ENCODE data around the gene LPAR3. TPM values are rescaled to one million over a fixed set of nuclear protein-coding genes. Genes with fewer than 3 reads are reported as not detected.

LPAR3 gene
- total and polyA plus RNA-seq, 12 donors: 4.7 to 17.3 (median 10.7) TPM

DNA sequence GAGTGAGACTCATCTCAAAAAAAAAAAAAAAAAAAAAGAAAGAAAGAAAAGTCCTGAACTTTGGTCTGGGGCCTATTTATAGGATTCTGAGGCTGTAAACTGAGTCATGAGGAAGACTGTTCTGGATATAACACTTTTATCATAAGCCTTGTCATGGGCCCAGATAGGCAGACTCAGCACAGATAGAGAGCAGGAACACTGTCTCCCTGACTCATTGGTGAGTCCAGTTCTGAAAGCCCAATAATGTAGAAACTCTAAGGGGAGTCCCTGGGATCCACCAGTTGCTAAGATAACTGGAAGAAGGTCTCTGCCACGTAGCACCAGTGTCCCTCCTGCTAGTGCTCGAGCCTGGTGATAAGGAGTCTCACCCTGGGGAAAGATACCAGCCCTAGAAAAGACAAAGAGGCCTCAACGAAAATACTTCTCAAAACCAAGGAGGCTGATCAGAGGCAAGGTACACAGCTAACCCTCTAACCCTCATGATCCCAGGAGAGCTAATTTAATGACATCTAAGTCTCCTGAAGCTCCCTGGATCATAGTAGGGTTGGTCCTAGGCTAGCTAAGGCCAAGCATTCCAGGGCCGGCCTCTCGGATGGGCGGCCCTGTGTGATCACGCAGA, 43.5 kb downstream of the LPAR3 start:
- Histone ChIP-seq H3K27ac (no peak overlapping the region), H3K4me1 (peaks cover 0 to 20% (median 12%) of the 10 kb centered on the region in 9 donors), H3K36me3 (no peaks in the 10 kb centered on the region), H3K27me3 (no peaks in the 10 kb centered on the region), H3K4me3 (no peak overlapping the region), H3K9me3 (no peaks in the 10 kb centered on the region)
- 59% methylated on average over 7 of the region's 7 CpGs for WGBS, 2 donors
- TF ChIP-seq, protein P1, sequence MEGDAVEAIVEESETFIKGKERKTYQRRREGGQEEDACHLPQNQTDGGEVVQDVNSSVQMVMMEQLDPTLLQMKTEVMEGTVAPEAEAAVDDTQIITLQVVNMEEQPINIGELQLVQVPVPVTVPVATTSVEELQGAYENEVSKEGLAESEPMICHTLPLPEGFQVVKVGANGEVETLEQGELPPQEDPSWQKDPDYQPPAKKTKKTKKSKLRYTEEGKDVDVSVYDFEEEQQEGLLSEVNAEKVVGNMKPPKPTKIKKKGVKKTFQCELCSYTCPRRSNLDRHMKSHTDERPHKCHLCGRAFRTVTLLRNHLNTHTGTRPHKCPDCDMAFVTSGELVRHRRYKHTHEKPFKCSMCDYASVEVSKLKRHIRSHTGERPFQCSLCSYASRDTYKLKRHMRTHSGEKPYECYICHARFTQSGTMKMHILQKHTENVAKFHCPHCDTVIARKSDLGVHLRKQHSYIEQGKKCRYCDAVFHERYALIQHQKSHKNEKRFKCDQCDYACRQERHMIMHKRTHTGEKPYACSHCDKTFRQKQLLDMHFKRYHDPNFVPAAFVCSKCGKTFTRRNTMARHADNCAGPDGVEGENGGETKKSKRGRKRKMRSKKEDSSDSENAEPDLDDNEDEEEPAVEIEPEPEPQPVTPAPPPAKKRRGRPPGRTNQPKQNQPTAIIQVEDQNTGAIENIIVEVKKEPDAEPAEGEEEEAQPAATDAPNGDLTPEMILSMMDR (IDR thresholded peaks at IDR 0.05): no peak
- ATAC-seq: no peak
- no peak for DNase-seq
- intact Hi-C loops (cut with DNase I): no loop called here

DNA sequence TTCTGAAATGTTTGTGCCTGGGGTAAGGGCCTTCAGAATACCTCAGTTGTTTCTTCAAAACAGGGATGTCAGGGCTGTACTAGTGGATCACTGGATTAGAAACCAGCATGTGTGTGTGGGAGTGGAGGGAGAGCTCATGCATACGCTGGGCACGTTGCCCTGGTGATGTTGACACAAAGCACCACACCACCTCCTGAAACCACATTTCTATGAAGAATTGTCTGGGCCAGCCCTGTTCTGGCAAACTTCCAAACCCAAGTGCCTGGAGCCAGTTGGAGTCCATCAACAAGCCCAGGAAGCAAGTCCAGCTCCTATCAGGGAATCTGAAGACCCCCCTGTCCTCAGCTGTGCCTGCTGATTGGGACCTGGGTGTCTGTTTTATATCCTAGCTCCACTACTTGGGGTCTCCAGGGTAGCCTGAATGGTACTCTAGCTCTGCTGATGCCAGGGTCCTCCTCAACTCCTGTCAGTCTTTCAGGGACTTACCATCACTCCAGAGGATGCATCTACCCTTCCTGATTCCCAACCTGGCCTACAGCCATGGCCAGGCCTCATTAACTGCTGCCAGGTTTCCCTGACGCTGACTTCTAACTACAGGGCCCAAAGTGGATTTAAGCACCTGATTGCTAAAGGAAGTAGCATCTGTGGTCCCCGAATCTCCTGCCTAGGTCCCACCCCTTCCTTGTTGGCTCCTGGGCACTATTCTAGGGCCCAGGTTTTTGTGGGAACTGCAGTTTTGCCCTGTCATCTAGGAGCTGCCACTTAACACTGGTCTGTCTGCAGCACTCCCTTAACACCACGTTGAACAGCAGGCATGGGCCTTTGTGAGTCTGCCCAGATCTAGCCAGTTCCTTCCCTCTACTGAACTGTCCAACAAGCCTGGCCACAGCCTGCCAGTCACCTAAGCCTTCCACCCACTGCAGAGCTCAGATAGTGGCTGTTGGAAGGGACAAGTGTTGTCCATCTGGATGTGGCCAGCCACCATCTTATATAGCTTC, 45.5 kb downstream of the LPAR3 start:
- ATAC-seq: peak; percentile 46 to 84 (median 80)
- Histone ChIP-seq H3K4me3 (no peak overlapping the region), H3K9me3 (no peaks in the 10 kb centered on the region), H3K27me3 (no peaks in the 10 kb centered on the region), H3K36me3 (no peaks in the 10 kb centered on the region), H3K4me1 (peaks cover 0 to 17% (median 11%) of the 10 kb centered on the region in 9 donors), H3K27ac (peak overlapping the region in 6 of 10 donors; percentile 6 to 47 (median 22))
- peak; percentile 57 to 63 for DNase-seq
- TF ChIP-seq, protein P1 (IDR thresholded peaks at IDR 0.05): no peak
- 16 to 21% methylated on average over 5 of the region's 5 CpGs for WGBS, 2 donors
- intact Hi-C loops (cut with DNase I): no loop called here

DNA sequence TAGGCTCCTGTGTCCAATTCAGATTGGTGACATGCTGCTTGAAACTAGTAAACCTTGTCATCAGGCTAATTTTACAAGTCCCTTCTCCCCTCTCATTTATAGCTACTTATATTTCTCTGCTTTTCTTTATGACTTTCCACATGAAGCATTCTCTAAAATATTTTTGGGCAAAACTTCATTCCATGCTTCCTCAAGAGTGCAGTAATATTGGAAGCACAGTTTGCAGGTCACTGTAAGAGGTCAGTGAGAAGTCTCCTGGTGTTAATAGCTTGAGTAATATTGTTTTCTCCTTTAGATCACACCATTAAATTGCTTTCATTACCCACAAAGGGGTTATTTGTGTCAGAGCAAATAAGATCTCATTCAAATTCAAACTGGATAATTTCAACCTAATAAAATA, 46.6 kb downstream of the LPAR3 start:
- H3K4me3 ChIP-seq: no peak overlapping the region
- H3K9me3 ChIP-seq: no peaks in the 10 kb centered on the region
- no peak for ATAC-seq
- no peak overlapping the region for H3K27ac ChIP-seq
- TF ChIP-seq, protein P1 (IDR thresholded peaks at IDR 0.05): no peak
- no peaks in the 10 kb centered on the region for H3K36me3 ChIP-seq
- H3K4me1 ChIP-seq: peaks cover 0 to 17% (median 11%) of the 10 kb centered on the region in 9 donors
- H3K27me3 ChIP-seq: no peaks in the 10 kb centered on the region
- intact Hi-C loops (cut with DNase I): no loop called here
- no peak for DNase-seq

DNA sequence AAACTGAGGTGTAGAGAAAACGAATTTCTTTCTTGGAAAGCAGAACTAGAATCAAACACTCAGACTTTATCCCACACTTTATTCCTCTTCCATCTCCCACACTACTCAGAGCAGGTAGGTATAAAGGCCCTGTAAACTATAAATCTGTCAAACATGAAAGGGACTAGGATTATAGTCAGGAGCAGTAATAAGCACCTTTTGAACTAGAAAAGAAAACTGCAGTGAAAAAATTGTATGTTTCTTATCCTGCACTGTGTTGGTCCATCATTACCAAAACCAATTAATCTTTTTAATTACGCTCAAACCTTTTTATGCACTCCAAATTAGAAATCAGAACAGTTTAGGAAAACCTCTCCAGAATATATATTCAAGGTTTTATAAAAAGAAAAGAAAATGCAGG, 47.6 kb downstream of the LPAR3 start:
- no peak overlapping the region for H3K4me3 ChIP-seq
- no peak overlapping the region for H3K27ac ChIP-seq
- no peaks in the 10 kb centered on the region for H3K9me3 ChIP-seq
- ATAC-seq (no peak), DNase-seq (no peak)
- intact Hi-C loops (cut with DNase I): no loop called here
- 69 to 81% methylated on average over 2 of the region's 2 CpGs for WGBS, 2 donors
- peaks cover 0 to 17% (median 11%) of the 10 kb centered on the region in 9 donors for H3K4me1 ChIP-seq
- no peaks in the 10 kb centered on the region for H3K27me3 ChIP-seq
- TF ChIP-seq, protein P1 (IDR thresholded peaks at IDR 0.05): no peak
- no peaks in the 10 kb centered on the region for H3K36me3 ChIP-seq
